HUES48 (cell line): ENCODE measurements around the gene AKIP1.
A peak's percentile ranks its signal among the peaks of the same experiment; 100 is the strongest.
"Not testable (repeated sequence)": the region's sequence is repeated elsewhere in the genome, so short reads cannot be mapped to it uniquely, and the experiment has no call there.

Experiments used
- H3K27ac ChIP-seq: one replicate; pipeline ENCODE4 v1.7.0; 2013; ENCODE audit warnings: low read depth, low read length, inconsistent platforms
- H3K27me3 ChIP-seq: 2 replicates; pipeline ENCODE4 v1.6.1; 2013; ENCODE audit warnings: mild to moderate bottlenecking, low read length; ENCODE audit not compliant: control insufficient read depth, insufficient read depth
- H3K36me3 ChIP-seq: 2 replicates; pipeline ENCODE4 v1.6.1; 2013; ENCODE audit warnings: low read length; ENCODE audit not compliant: control insufficient read depth, insufficient read depth
- H3K4me1 ChIP-seq: 2 replicates; pipeline ENCODE4 v1.6.1; 2013; ENCODE audit warnings: mild to moderate bottlenecking, low read length; ENCODE audit not compliant: control insufficient read depth, insufficient read depth
- H3K4me3 ChIP-seq: 2 replicates; pipeline ENCODE4 v1.5.1; 2013; ENCODE audit warnings: mild to moderate bottlenecking, low read depth, low read length
- H3K9ac ChIP-seq: 2 replicates; pipeline ENCODE4 v1.6.1; 2013; ENCODE audit warnings: mild to moderate bottlenecking, low read depth, low read length, moderate library complexity
- H3K9me3 ChIP-seq: 2 replicates; pipeline ENCODE4 v1.6.1; 2013; ENCODE audit warnings: low read length; ENCODE audit not compliant: control insufficient read depth, insufficient read depth

AKIP1 gene

GRCh38 chr11:8935789-8936188 lies 24.8 kb downstream of the AKIP1 start:
- H3K27me3 ChIP-seq, H3K4me3 ChIP-seq, H3K27ac ChIP-seq, H3K9ac ChIP-seq, H3K9me3 ChIP-seq, H3K36me3 ChIP-seq: not testable (repeated sequence)
- peaks cover 14% of the 10 kb centered on the region for H3K4me1 ChIP-seq

GRCh38 chr11:8937159-8937558 lies 26.2 kb downstream of the AKIP1 start:
- no peaks in the 10 kb centered on the region for H3K36me3 ChIP-seq
- peaks cover 14% of the 10 kb centered on the region for H3K4me1 ChIP-seq
- H3K4me3 ChIP-seq: no peak overlapping the region
- H3K27ac ChIP-seq: no peak overlapping the region
- no peaks in the 10 kb centered on the region for H3K27me3 ChIP-seq
- H3K9me3 ChIP-seq: no peaks in the 10 kb centered on the region
- H3K9ac ChIP-seq: no peak overlapping the region

GRCh38 chr11:8937659-8938058 lies 26.7 kb downstream of the AKIP1 start:
- Histone ChIP-seq H3K9ac (no peak overlapping the region), H3K9me3 (no peaks in the 10 kb centered on the region), H3K4me3 (no peak overlapping the region), H3K36me3 (no peaks in the 10 kb centered on the region), H3K27ac (no peak overlapping the region), H3K27me3 (no peaks in the 10 kb centered on the region), H3K4me1 (peaks cover 10% of the 10 kb centered on the region)

GRCh38 chr11:8941341-8942103 lies 30.5 kb downstream of the AKIP1 start:
- H3K4me1 ChIP-seq: no peaks in the 10 kb centered on the region
- no peaks in the 10 kb centered on the region for H3K9me3 ChIP-seq
- no peaks in the 10 kb centered on the region for H3K27me3 ChIP-seq
- no peak overlapping the region for H3K4me3 ChIP-seq
- H3K9ac ChIP-seq: no peak overlapping the region
- H3K36me3 ChIP-seq: no peaks in the 10 kb centered on the region
- H3K27ac ChIP-seq: no peak overlapping the region

GRCh38 chr11:8942518-8943066 lies 31.6 kb downstream of the AKIP1 start, which contains the start of gene ASCL3:
Gene ASCL3 (minus strand): TSS chr11:8943016. CDS start chr11:8938161, 4,855 bp downstream.
- Histone ChIP-seq H3K9ac (no peak within 1 kb of the TSS), H3K4me1 (no peaks in the 10 kb centered on the region), H3K4me3 (no peak within 1 kb of the TSS), H3K27me3 (no peaks in the 10 kb centered on the region), H3K9me3 (no peaks in the 10 kb centered on the region), H3K27ac (no peak within 1 kb of the TSS), H3K36me3 (no peaks in the 10 kb centered on the region)

GRCh38 chr11:8947230-8947943 lies 36.4 kb downstream of the AKIP1 start:
- Histone ChIP-seq H3K9ac (no peak overlapping the region), H3K27ac (no peak overlapping the region), H3K36me3 (peaks cover 10% of the 10 kb centered on the region; the same call in 1 of the 2 replicates)

GRCh38 chr11:8948886-8949285 lies 37.9 kb downstream of the AKIP1 start:
- peaks cover 8% of the 10 kb centered on the region for H3K4me1 ChIP-seq
- no peaks in the 10 kb centered on the region for H3K9me3 ChIP-seq
- no peaks in the 10 kb centered on the region for H3K27me3 ChIP-seq
- H3K4me3 ChIP-seq: no peak overlapping the region
- peaks cover 18% of the 10 kb centered on the region; the same call in 1 of the 2 replicates for H3K36me3 ChIP-seq
- no peak overlapping the region for H3K27ac ChIP-seq
- no peak overlapping the region for H3K9ac ChIP-seq

More at GRCh38 chr11:8947230-8947943, 36.4 kb downstream of the AKIP1 start:
- Histone ChIP-seq H3K4me3 (no peak overlapping the region), H3K9me3 (no peaks in the 10 kb centered on the region), H3K4me1 (peaks cover 8% of the 10 kb centered on the region), H3K27me3 (no peaks in the 10 kb centered on the region)

GRCh38 chr11:8956860-8957259 lies 45.9 kb downstream of the AKIP1 start:
- Histone ChIP-seq H3K9ac (no peak overlapping the region), H3K36me3 (peaks cover 19% of the 10 kb centered on the region; the same call in 1 of the 2 replicates), H3K27me3 (no peaks in the 10 kb centered on the region), H3K4me1 (no peaks in the 10 kb centered on the region), H3K4me3 (no peak overlapping the region), H3K27ac (no peak overlapping the region), H3K9me3 (no peaks in the 10 kb centered on the region)

GRCh38 chr11:8959546-8960166 lies 48.7 kb downstream of the AKIP1 start:
- Histone ChIP-seq H3K27ac (peak overlapping the region; percentile 68), H3K36me3 (peaks cover 8% of the 10 kb centered on the region; the same call in 1 of the 2 replicates), H3K27me3 (no peaks in the 10 kb centered on the region), H3K9ac (no peak overlapping the region), H3K9me3 (no peaks in the 10 kb centered on the region), H3K4me3 (no peak overlapping the region), H3K4me1 (no peaks in the 10 kb centered on the region)

GRCh38 chr11:8961401-8961800 lies 50.4 kb downstream of the AKIP1 start:
- Histone ChIP-seq H3K36me3 (no peaks in the 10 kb centered on the region), H3K27ac (no peak overlapping the region), H3K9ac (no peak overlapping the region), H3K9me3 (no peaks in the 10 kb centered on the region), H3K4me1 (peaks cover 3% of the 10 kb centered on the region; the same call in 1 of the 2 replicates), H3K4me3 (no peak overlapping the region), H3K27me3 (no peaks in the 10 kb centered on the region)
